ENCODE results near the gene LAMA3. TPM values are rescaled to one million over a fixed set of nuclear protein-coding genes. Genes with fewer than 3 reads are reported as not detected.

The LAMA3 gene
- total RNA-seq, 1 experiment from 2014 or later = 8.1 TPM

DNA sequence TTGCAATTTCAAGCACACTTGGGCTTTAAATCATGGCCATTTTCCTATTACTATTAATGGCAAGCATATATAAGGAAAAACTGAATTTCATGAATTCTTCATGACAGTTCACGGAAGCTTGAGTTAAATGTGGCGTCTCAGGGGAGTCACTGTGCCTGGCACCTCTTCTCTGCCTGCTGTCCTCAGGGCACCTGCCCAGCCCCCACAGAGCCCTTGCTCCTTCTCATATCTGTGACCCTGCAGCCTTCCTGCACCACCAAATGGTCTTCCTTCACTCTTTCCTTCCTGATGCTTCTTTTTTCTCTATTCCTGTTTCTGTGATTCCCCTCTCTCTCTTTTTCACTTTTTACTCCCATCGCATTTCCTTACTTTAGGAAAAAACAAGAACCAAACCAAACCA lies 35.4 kb downstream of the LAMA3 start:
- in situ Hi-C loops (cut with HindIII; ENCODE audit: low pct_unique_long_range_greater_than_20kb, low sequenced_read_pairs) (no loop called here), intact Hi-C loops (cut with micrococcal nuclease; ENCODE audit: unreplicated experiment) (no loop called here)
- 0 out of 2 replicates have a peak, but pooled peaks cover 3% of the 10 kb centered on the region for H3K9me3 ChIP-seq (ENCODE audit: control insufficient read depth, insufficient read depth, low read depth, low read length)
- H3K27me3 ChIP-seq (ENCODE audit: control insufficient read depth, insufficient read depth, low read length) = no peaks in the 10 kb centered on the region
- H3K27ac ChIP-seq (ENCODE audit: low read length) = no peak overlapping the region
- ChIA-PET CTCF (no interaction called here), POLR2A (no interaction called here)
- TF ChIP-seq POLR2AphosphoS5 (IDR thresholded peaks at IDR 0.05; ENCODE audit: low read depth, low read length) (no peak), TCF7L2 (IDR thresholded peaks at IDR 0.05; ENCODE audit: low read depth, low read length) (no peak), SIN3A (IDR thresholded peaks at IDR 0.05; ENCODE audit: borderline replicate concordance, insufficient read depth, low read depth, low read length) (no peak)
- TF ChIP-seq, protein P1, sequence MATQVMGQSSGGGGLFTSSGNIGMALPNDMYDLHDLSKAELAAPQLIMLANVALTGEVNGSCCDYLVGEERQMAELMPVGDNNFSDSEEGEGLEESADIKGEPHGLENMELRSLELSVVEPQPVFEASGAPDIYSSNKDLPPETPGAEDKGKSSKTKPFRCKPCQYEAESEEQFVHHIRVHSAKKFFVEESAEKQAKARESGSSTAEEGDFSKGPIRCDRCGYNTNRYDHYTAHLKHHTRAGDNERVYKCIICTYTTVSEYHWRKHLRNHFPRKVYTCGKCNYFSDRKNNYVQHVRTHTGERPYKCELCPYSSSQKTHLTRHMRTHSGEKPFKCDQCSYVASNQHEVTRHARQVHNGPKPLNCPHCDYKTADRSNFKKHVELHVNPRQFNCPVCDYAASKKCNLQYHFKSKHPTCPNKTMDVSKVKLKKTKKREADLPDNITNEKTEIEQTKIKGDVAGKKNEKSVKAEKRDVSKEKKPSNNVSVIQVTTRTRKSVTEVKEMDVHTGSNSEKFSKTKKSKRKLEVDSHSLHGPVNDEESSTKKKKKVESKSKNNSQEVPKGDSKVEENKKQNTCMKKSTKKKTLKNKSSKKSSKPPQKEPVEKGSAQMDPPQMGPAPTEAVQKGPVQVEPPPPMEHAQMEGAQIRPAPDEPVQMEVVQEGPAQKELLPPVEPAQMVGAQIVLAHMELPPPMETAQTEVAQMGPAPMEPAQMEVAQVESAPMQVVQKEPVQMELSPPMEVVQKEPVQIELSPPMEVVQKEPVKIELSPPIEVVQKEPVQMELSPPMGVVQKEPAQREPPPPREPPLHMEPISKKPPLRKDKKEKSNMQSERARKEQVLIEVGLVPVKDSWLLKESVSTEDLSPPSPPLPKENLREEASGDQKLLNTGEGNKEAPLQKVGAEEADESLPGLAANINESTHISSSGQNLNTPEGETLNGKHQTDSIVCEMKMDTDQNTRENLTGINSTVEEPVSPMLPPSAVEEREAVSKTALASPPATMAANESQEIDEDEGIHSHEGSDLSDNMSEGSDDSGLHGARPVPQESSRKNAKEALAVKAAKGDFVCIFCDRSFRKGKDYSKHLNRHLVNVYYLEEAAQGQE (IDR thresholded peaks at IDR 0.05; ENCODE audit: insufficient read depth in 1 of 2, low read depth in 2 of 2, low read length in 1 of 2) = no peak
- TF ChIP-seq, protein P2, sequence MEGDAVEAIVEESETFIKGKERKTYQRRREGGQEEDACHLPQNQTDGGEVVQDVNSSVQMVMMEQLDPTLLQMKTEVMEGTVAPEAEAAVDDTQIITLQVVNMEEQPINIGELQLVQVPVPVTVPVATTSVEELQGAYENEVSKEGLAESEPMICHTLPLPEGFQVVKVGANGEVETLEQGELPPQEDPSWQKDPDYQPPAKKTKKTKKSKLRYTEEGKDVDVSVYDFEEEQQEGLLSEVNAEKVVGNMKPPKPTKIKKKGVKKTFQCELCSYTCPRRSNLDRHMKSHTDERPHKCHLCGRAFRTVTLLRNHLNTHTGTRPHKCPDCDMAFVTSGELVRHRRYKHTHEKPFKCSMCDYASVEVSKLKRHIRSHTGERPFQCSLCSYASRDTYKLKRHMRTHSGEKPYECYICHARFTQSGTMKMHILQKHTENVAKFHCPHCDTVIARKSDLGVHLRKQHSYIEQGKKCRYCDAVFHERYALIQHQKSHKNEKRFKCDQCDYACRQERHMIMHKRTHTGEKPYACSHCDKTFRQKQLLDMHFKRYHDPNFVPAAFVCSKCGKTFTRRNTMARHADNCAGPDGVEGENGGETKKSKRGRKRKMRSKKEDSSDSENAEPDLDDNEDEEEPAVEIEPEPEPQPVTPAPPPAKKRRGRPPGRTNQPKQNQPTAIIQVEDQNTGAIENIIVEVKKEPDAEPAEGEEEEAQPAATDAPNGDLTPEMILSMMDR (IDR thresholded peaks at IDR 0.05) = no peak
- H3K36me3 ChIP-seq (ENCODE audit: control insufficient read depth, insufficient read depth, low read length) = no peaks in the 10 kb centered on the region
- no peak overlapping the region for H3K4me3 ChIP-seq (ENCODE audit: low read depth in 2 of 2, low read length in 2 of 2)
- DNase-seq (ENCODE audit: low read depth, low spot score) (no peak), ATAC-seq (no peak)
- BruUV-seq (replicated peaks) = no TSS peak
- H3K4me1 ChIP-seq (ENCODE audit: control insufficient read depth, insufficient read depth, low read length) = peaks cover 7% of the 10 kb centered on the region; the same call in 1 of the 2 replicates

DNA sequence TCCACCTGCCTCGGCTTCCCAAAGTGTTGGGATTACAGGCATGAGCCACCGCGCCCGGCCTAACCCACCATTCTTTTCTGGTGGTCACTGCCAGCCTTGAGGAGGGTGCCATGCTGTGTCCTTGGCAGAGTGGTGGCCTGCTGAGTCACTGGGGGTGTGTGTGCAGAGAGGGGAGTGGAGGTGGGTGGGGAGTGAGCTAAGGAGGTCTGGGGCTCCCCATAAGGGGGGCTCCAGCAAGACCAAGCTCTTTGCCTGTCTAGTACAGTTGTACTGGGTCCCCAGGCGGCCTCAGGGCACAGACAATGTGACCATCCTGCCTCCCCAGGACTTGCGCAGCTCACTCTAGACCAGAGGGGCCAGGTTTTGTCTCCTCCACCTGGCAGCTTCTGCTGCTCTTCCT lies 36.1 kb downstream of the LAMA3 start:
- ATAC-seq (no peak), DNase-seq (ENCODE audit: low read depth, low spot score) (no peak)
- ChIA-PET POLR2A (interaction anchor here (0.5 kb wide), 1 partner anchor 15 kb away, joined by 3 read pairs; no protein-coding TSS in a partner anchor), CTCF (no interaction called here)
- TF ChIP-seq, protein P2 (IDR thresholded peaks at IDR 0.05) = no peak
- TF ChIP-seq SIN3A (IDR thresholded peaks at IDR 0.05; ENCODE audit: borderline replicate concordance, insufficient read depth, low read depth, low read length) = no peak
- TF ChIP-seq POLR2AphosphoS5 (IDR thresholded peaks at IDR 0.05; ENCODE audit: low read depth, low read length) = no peak
- TF ChIP-seq, protein P1 (IDR thresholded peaks at IDR 0.05; ENCODE audit: insufficient read depth in 1 of 2, low read depth in 2 of 2, low read length in 1 of 2) = no peak
- TF ChIP-seq TCF7L2 (IDR thresholded peaks at IDR 0.05; ENCODE audit: low read depth, low read length) = no peak
- in situ Hi-C loops (cut with HindIII; ENCODE audit: low pct_unique_long_range_greater_than_20kb, low sequenced_read_pairs) (no loop called here), intact Hi-C loops (cut with micrococcal nuclease; ENCODE audit: unreplicated experiment) (no loop called here)
- Histone ChIP-seq H3K9me3 (ENCODE audit: control insufficient read depth, insufficient read depth, low read depth, low read length) (no peaks in the 10 kb centered on the region), H3K4me1 (ENCODE audit: control insufficient read depth, insufficient read depth, low read length) (peaks cover under 1% of the 10 kb centered on the region; the same call in 1 of the 2 replicates), H3K4me3 (ENCODE audit: low read depth in 2 of 2, low read length in 2 of 2) (no peak overlapping the region), H3K36me3 (ENCODE audit: control insufficient read depth, insufficient read depth, low read length) (no peaks in the 10 kb centered on the region), H3K27ac (ENCODE audit: low read length) (no peak overlapping the region), H3K27me3 (ENCODE audit: control insufficient read depth, insufficient read depth, low read length) (no peaks in the 10 kb centered on the region)
- no TSS peak for BruUV-seq (replicated peaks)

Data from Panc1 (cell line).